ENCODE measurements around the gene CRYGS.

Gene CRYGS

DNA sequence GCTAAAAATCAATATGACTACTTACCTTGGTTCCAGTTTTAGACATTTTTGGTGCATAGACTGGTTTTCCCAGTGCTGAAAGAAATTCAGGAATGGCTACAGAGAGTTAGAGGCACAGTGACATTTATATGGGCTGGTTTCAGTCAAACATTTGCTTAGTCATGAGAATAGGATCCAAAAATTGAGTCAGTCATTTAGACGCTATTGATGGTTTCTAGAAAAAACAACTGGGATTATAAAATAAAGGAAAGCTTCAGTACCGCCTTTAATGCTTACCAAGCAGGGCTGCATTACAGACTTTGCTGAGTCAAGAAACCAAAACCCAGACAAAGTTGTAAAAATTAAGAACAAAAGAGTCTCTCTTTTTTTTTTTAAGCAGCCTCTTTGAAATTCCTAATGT lies at the start of gene CRYGS:
Gene CRYGS, minus strand, starts transcription at position 100 of the 400 bp plus-strand sequence. Its CDS starts 54 bp downstream, at position 46.
- no peak for TF ChIP-seq CTCF (IDR thresholded peaks at IDR 0.05; ENCODE audit: low read length, missing control alignments)
- DNase-seq (ENCODE audit: low read depth), result no peak
- no peak within 1 kb of the TSS for H3K4me3 ChIP-seq (replicated peaks; ENCODE audit: low read depth, low read length)

GRCh38 chr3:186593862-186594261 lies 49.7 kb upstream of the CRYGS start:
- H3K4me3 ChIP-seq (replicated peaks; ENCODE audit: low read depth, low read length), result no peak overlapping the region
- no peak for TF ChIP-seq CTCF (IDR thresholded peaks at IDR 0.05; ENCODE audit: low read length, missing control alignments)
- DNase-seq (ENCODE audit: low read depth), result no peak

DNA sequence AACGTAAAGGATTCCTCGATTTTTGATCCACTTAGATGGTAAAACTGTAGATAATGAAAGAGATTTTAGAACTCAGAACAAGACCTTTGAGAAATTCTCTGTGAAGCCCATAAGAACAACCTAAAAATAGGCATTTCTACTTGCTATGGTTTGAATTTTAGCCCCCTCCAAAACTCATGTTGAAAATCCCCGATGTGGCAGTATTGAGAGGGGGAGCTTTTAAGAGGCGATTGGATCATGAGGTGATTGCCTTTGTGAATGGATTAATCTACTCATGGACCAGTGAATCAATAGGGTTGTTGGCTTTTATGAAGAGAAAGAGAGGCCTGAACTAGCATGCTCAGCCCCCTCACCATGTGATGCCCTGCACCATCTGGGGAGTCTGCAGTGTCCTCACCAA lies 48.5 kb upstream of the CRYGS start:
- no peak for DNase-seq (ENCODE audit: low read depth)
- no peak for TF ChIP-seq CTCF (IDR thresholded peaks at IDR 0.05; ENCODE audit: low read length, missing control alignments)

DNA sequence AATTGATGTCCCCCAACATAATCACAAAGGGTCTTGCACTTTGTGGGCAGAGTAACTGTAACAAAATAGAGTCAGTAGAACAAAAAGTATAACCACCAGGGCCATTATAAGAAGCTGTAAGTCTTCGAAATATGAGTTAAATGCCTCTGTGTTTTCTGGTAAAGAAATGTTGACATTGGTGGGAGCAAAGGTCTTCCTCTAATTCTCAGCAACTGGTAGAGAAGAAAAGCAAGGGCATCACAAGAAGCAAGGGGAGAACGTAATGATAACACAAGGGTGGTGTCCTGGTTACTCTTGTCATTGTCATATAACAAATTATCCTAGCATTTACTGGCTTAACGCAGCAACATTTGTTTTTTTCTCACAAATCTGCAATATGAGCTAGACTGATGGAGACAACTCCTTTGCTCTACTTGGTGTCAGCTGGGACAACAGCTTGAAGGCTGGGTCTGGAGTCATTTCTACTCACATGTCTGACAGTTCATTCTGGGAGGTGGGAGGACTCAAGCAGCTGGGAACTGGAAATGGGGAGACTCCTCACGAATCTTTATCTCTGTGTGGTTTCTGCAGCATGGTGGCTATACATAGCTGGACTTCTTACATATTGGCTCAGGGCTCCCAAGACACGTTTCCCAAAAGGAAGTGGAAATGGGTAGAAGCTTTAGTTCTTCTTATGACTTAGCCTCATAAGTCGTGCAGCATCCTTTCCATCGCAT lies 46.6 kb upstream of the CRYGS start:
- no peak for DNase-seq (ENCODE audit: low read depth)
- TF ChIP-seq CTCF (IDR thresholded peaks at IDR 0.05; ENCODE audit: low read length, missing control alignments), result no peak

More for the DNA sequence above, 48.5 kb upstream of the CRYGS start:
- no peak overlapping the region for H3K4me3 ChIP-seq (replicated peaks; ENCODE audit: low read depth, low read length)

DNA sequence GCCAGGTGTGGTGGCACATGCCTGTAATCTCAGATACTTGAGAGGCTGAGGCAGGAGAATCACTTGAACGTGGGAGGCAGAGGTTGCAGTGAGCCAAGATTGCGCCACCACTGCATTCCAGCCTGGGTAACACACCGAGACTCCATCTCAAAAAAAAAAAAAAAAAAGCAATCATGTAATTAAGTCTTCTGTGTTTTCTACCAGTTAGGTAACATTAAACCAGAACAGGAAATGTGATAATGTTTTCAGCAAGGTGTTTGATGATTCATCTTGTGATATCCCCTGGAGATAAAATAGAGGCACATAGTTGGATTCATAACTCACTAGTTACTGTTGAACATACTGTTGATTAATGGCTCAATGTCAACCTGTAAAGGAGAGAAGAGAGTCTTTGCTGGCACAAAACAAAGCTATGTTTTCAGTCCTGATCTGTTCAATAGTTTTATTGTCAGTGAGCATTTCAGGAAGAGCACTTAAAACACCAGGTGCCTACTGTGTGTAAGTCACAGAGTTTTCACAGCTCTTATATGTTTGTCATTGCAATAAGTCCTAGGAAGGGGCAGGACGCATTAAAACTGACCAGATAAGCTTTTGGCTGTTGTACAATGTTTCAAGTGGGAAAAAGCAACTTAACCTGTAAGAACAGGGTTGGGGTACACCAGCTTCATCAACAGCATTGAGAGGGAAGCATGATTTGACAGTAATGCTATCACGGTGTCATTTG lies 45.8 kb upstream of the CRYGS start:
- peak; percentile 49 for DNase-seq (ENCODE audit: low read depth)
- no peak for TF ChIP-seq CTCF (IDR thresholded peaks at IDR 0.05; ENCODE audit: low read length, missing control alignments)
- no peak overlapping the region for H3K4me3 ChIP-seq (replicated peaks; ENCODE audit: low read depth, low read length)

More for the DNA sequence above, 46.6 kb upstream of the CRYGS start:
- H3K4me3 ChIP-seq (replicated peaks; ENCODE audit: low read depth, low read length), result no peak overlapping the region

- TF ChIP-seq CTCF (IDR thresholded peaks at IDR 0.05; ENCODE audit: low read length, missing control alignments), result peak; percentile 29
- no peak overlapping the region for H3K4me3 ChIP-seq (replicated peaks; ENCODE audit: low read depth, low read length)
- DNase-seq (ENCODE audit: low read depth), result peak; percentile 50
These were observed 44.9 kb upstream of the CRYGS start for GRCh38 chr3:186589121-186589520.
